Measurements from ENCODE around the gene CCNB1.
"Not testable (repeated sequence)": the region's sequence is repeated elsewhere in the genome, so short reads cannot be mapped to it uniquely, and the experiment has no call there.

The CCNB1 gene

GRCh38 chr5:69148981-69149675 lies 17.8 kb upstream of the CCNB1 start:
- no peak for FAIRE-seq
- no peak for DNase-seq (ENCODE audit: insufficient read length)
- TF ChIP-seq POLR2A (IDR thresholded peaks at IDR 0.05; ENCODE audit: low read depth, low read length) (no peak), TAF1 (IDR thresholded peaks at IDR 0.05; ENCODE audit: borderline replicate concordance, low read depth, low read length) (no peak), POLR2AphosphoS5 (IDR thresholded peaks at IDR 0.05; ENCODE audit: low read depth, low read length) (no peak)

- no peak for TF ChIP-seq TAF1 (IDR thresholded peaks at IDR 0.05; ENCODE audit: borderline replicate concordance, low read depth, low read length)
- TF ChIP-seq POLR2AphosphoS5 (IDR thresholded peaks at IDR 0.05; ENCODE audit: low read depth, low read length) = no peak
- no peak for TF ChIP-seq POLR2A (IDR thresholded peaks at IDR 0.05; ENCODE audit: low read depth, low read length)
- DNase-seq (ENCODE audit: insufficient read length) (no peak), FAIRE-seq (no peak)
These were observed 17.3 kb upstream of the CCNB1 start for GRCh38 chr5:69149676-69150010.

DNA sequence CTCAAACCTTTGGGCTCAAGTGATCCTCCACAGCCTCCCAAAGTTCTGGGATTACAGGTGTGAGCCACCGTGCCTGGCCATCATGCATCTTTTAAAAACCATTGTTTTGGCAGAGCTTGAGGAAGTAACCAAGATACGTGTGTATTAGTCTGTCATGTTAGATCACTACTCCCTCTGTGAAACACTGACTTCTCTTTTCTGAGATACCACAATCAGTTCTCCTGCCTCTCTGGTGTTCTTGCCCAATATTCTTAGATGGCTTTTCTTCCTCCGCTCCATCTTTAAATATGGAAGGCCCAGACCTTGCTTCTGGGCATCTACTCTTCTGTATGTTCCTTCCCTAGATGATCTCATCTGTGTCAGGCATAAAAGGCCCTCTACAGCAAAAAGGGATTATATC lies 14.2 kb upstream of the CCNB1 start:
- FAIRE-seq = no peak
- no peak for DNase-seq (ENCODE audit: insufficient read length)
- no peak for TF ChIP-seq POLR2A (IDR thresholded peaks at IDR 0.05; ENCODE audit: low read depth, low read length)
- no peak for TF ChIP-seq TAF1 (IDR thresholded peaks at IDR 0.05; ENCODE audit: borderline replicate concordance, low read depth, low read length)
- no peak for TF ChIP-seq POLR2AphosphoS5 (IDR thresholded peaks at IDR 0.05; ENCODE audit: low read depth, low read length)

GRCh38 chr5:69156456-69156855 lies 10.5 kb upstream of the CCNB1 start:
- TF ChIP-seq POLR2A (IDR thresholded peaks at IDR 0.05; ENCODE audit: low read depth, low read length) (no peak), POLR2AphosphoS5 (IDR thresholded peaks at IDR 0.05; ENCODE audit: low read depth, low read length) (no peak), TAF1 (IDR thresholded peaks at IDR 0.05; ENCODE audit: borderline replicate concordance, low read depth, low read length) (no peak)
- FAIRE-seq = no peak
- no peak for DNase-seq (ENCODE audit: insufficient read length)

DNA sequence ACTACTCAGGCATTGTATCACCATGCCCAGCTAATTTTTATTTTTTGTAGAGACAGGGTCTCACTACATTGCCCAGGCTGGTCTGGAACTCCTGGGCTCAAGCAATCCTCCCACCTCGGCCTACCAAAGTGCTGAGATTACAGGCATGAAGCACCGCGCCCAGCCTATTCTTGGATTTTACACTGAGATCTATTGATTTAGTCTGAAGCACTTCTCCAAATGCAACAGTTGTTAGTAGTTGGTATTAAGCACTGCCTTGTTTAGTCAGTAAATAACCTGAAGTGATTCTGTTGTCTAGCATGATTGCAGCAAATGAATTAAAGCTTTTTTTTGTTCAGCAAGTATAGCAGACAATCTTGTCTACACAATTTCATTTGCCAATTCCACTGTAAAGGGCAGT lies 8.9 kb upstream of the CCNB1 start:
- FAIRE-seq (no peak), DNase-seq (ENCODE audit: insufficient read length) (no peak)
- TF ChIP-seq TAF1 (IDR thresholded peaks at IDR 0.05; ENCODE audit: borderline replicate concordance, low read depth, low read length) = no peak

DNA sequence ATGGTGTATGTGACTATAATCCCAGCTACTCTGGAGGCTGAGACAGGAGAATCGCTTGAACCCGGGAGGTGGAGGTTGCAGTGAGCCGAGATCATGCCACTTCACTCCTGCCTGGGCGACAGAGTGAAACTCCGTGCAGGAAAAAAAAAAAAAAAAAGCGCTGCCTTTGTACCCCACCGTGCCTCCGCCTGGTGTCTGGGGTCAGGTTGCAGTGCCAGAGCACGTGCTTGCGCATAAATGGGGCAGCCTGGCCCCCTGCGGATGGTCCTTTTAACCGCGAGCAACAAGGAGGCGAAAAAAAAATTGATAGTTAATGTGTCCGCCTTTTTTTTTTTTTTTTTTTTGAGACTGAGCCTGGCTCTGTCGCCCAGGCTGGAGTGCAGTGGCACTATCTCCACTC lies 6.3 kb upstream of the CCNB1 start:
- DNase-seq (ENCODE audit: insufficient read length) (no peak), FAIRE-seq (no peak)
- TF ChIP-seq POLR2AphosphoS5 (IDR thresholded peaks at IDR 0.05; ENCODE audit: low read depth, low read length) (no peak), TAF1 (IDR thresholded peaks at IDR 0.05; ENCODE audit: borderline replicate concordance, low read depth, low read length) (no peak), POLR2A (IDR thresholded peaks at IDR 0.05; ENCODE audit: low read depth, low read length) (no peak)

GRCh38 chr5:69167493-69167855 lies 524 bp downstream of the CCNB1 start:
- no peak for DNase-seq (ENCODE audit: insufficient read length)
- no peak for TF ChIP-seq POLR2AphosphoS5 (IDR thresholded peaks at IDR 0.05; ENCODE audit: low read depth, low read length)
- TF ChIP-seq TAF1 (IDR thresholded peaks at IDR 0.05; ENCODE audit: borderline replicate concordance, low read depth, low read length) = no peak
- no peak for TF ChIP-seq POLR2A (IDR thresholded peaks at IDR 0.05; ENCODE audit: low read depth, low read length)
- no peak for FAIRE-seq

GRCh38 chr5:69167929-69168328 lies 979 bp downstream of the CCNB1 start:
- FAIRE-seq (no peak), DNase-seq (ENCODE audit: insufficient read length) (no peak)
- TF ChIP-seq TAF1 (IDR thresholded peaks at IDR 0.05; ENCODE audit: borderline replicate concordance, low read depth, low read length) = no peak
- no peak for TF ChIP-seq POLR2A (IDR thresholded peaks at IDR 0.05; ENCODE audit: low read depth, low read length)
- TF ChIP-seq POLR2AphosphoS5 (IDR thresholded peaks at IDR 0.05; ENCODE audit: low read depth, low read length) = no peak

DNA sequence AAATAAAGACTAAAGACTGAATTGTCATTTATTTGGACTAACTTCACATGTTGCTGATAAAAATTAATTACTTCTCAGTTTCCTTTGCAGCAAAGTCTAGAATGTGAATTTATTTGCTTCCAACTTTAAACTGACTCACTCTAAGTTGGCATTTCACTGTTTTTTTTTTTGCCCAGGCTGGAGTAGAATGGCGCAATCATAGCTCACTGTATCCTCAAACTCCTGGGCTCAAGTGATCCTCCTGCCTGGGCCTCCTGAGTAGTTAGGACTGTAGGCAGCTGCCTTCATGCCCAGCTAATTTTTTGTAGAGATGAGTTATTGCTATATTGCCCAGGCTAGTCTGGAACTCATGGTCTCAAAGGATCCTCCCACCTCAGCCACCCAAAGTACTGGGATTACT lies 3.5 kb downstream of the CCNB1 start:
- DNase-seq (ENCODE audit: insufficient read length) (no peak), FAIRE-seq (no peak)
- TF ChIP-seq POLR2A (IDR thresholded peaks at IDR 0.05; ENCODE audit: low read depth, low read length) = no peak
- no peak for TF ChIP-seq TAF1 (IDR thresholded peaks at IDR 0.05; ENCODE audit: borderline replicate concordance, low read depth, low read length)
- no peak for TF ChIP-seq POLR2AphosphoS5 (IDR thresholded peaks at IDR 0.05; ENCODE audit: low read depth, low read length)

DNA sequence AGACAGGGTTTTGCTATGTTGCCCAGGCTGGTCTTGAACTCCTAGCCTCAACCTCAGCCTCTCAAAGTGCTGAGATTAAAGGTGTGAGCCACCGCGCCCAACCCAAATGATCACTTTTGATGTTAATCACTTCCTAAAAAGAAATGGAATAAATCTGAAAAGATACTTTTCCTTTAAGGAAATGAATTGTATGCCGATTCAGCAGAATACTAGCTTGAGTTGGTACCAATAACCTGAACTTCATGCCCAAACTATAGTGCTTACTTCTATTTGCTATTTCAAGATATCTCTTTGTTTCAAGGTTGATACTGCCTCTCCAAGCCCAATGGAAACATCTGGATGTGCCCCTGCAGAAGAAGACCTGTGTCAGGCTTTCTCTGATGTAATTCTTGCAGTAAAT lies 4.0 kb downstream of the CCNB1 start:
- DNase-seq (ENCODE audit: insufficient read length) (no peak), FAIRE-seq (no peak)
- no peak for TF ChIP-seq TAF1 (IDR thresholded peaks at IDR 0.05; ENCODE audit: borderline replicate concordance, low read depth, low read length)
- TF ChIP-seq POLR2AphosphoS5 (IDR thresholded peaks at IDR 0.05; ENCODE audit: low read depth, low read length) = no peak
- TF ChIP-seq POLR2A (IDR thresholded peaks at IDR 0.05; ENCODE audit: low read depth, low read length) = no peak

DNA sequence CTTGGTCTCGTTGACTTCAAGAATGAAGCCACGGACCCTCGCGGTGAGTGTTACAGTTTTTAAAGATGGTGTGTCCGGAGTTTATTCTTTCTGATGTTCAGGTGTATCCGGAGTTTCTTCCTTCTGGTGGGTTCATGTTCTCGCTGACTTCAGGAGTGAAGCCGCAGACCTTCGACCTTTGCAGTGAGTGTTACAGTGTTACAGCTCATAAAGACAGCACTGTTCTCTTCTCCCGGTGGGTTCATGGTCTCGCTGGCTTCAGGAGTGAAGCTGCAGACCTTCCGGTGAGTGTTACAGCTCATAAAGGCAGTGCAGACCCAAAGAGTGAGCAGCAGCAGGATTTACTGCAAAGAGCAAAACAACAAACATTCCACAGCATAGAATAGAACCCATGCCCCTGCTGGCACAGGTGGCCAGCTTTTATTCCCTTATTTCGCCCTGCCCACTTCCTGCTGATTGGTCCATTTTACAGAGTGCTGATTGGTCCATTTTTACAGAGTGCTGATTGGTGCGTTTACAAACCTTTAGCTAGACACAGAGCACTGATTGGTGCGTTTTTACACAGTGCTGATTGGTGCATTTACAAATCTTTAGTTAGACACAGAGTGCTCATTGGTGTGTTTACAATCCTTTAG lies 14.8 kb downstream of the CCNB1 start:
- not testable (repeated sequence) for FAIRE-seq; DNase-seq (ENCODE audit: insufficient read length)

DNA sequence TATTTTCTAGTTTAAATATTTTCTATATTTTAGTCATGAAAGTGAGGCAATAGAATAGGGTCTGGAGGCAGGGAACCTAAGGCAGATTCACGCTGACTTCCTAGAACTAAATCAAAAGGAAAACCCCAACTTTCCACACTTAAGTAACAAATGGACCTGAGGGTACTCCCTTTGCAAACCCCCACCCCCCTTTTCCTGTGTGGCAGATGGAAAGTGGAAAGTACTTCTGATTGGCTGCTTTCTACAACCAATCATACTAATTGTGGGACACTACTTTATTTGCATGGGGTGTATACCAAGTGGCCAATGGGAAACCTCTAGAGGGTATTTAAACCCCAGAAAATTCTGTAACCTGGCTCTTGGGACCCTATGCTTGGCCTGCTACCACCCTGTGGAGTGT lies 17.7 kb downstream of the CCNB1 start:
- no peak for DNase-seq (ENCODE audit: insufficient read length)
- FAIRE-seq = no peak
- no peak for TF ChIP-seq POLR2A (IDR thresholded peaks at IDR 0.05; ENCODE audit: low read depth, low read length)
- no peak for TF ChIP-seq POLR2AphosphoS5 (IDR thresholded peaks at IDR 0.05; ENCODE audit: low read depth, low read length)
- TF ChIP-seq TAF1 (IDR thresholded peaks at IDR 0.05; ENCODE audit: borderline replicate concordance, low read depth, low read length) = no peak

- no peak for FAIRE-seq
These were observed 20.4 kb downstream of the CCNB1 start for GRCh38 chr5:69187342-69187741.

More at GRCh38 chr5:69187342-69187741, 20.4 kb downstream of the CCNB1 start:
- TF ChIP-seq POLR2AphosphoS5 (IDR thresholded peaks at IDR 0.05; ENCODE audit: low read depth, low read length) = no peak
- TF ChIP-seq POLR2A (IDR thresholded peaks at IDR 0.05; ENCODE audit: low read depth, low read length) = no peak
- no peak for TF ChIP-seq TAF1 (IDR thresholded peaks at IDR 0.05; ENCODE audit: borderline replicate concordance, low read depth, low read length)
- DNase-seq (ENCODE audit: insufficient read length) = no peak

Data from GM12892 (cell line).